Activated CD8-positive, alpha-beta memory T cell treated with anti-CD3 and anti-CD28 coated beads, Interleukin-2, amount 50 U/mL, for 4 hours (primary cell): ENCODE results near the gene USP32.
"Not testable (repeated sequence)": the region's sequence is repeated elsewhere in the genome, so short reads cannot be mapped to it uniquely, and the experiment has no call there.

Experiments used
- DNase-seq: peaks from one replicate; pipeline ENCODE4 v3.0.0-alpha.2; 2020

Gene USP32, protein sequence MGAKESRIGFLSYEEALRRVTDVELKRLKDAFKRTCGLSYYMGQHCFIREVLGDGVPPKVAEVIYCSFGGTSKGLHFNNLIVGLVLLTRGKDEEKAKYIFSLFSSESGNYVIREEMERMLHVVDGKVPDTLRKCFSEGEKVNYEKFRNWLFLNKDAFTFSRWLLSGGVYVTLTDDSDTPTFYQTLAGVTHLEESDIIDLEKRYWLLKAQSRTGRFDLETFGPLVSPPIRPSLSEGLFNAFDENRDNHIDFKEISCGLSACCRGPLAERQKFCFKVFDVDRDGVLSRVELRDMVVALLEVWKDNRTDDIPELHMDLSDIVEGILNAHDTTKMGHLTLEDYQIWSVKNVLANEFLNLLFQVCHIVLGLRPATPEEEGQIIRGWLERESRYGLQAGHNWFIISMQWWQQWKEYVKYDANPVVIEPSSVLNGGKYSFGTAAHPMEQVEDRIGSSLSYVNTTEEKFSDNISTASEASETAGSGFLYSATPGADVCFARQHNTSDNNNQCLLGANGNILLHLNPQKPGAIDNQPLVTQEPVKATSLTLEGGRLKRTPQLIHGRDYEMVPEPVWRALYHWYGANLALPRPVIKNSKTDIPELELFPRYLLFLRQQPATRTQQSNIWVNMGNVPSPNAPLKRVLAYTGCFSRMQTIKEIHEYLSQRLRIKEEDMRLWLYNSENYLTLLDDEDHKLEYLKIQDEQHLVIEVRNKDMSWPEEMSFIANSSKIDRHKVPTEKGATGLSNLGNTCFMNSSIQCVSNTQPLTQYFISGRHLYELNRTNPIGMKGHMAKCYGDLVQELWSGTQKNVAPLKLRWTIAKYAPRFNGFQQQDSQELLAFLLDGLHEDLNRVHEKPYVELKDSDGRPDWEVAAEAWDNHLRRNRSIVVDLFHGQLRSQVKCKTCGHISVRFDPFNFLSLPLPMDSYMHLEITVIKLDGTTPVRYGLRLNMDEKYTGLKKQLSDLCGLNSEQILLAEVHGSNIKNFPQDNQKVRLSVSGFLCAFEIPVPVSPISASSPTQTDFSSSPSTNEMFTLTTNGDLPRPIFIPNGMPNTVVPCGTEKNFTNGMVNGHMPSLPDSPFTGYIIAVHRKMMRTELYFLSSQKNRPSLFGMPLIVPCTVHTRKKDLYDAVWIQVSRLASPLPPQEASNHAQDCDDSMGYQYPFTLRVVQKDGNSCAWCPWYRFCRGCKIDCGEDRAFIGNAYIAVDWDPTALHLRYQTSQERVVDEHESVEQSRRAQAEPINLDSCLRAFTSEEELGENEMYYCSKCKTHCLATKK (N-terminal part only)

DNA sequence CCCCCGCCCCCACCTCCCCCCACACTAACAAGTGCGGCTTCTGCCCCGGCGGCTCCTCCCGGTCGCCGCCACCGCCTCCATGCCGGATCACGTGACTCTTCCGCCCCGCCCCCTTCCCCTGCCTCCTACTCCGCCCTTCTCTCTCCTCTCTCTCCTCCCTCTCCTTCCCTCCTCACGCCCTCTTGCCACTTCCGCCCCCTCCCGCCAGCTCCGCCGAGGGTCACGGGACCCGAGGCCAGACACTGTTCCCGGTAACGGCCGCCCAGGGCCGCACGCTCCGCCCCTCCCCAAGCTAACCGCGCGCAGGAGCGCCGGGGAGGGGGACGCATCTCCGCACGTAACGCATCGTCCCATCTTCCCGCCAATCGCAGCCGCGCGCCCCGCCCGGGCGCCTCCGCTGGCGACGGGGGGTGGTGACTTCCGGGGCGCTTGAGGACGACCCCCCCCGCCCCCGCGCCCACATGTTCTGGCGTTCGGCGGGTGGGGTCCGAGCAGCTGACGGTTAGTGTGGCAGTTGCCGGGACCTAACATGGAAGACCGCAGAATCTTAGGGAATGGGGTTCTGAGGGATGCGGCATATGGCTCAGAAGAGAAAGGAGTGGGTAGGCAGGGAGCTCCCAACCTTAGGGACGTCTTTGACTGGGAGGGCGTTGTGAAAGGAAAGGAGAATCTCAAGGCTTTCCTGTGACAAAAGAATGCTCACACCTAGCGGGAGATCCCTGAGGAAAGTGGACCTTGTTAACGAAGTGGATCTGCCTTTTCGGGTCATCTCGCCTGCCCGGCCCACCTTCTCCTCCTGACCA, at the start of gene USP32:
TSS of gene USP32 (minus strand) at position 92 of the 803 bp plus-strand sequence. CDS start 194 bp downstream, outside the sequence.
- DNase-seq: peak; percentile 98

- no peak for DNase-seq
Observed at GRCh38 chr17:60439501-60439900, 47.6 kb upstream of the USP32 start.

- DNase-seq: no peak
Observed at GRCh38 chr17:60436676-60437075, 44.7 kb upstream of the USP32 start.

DNA sequence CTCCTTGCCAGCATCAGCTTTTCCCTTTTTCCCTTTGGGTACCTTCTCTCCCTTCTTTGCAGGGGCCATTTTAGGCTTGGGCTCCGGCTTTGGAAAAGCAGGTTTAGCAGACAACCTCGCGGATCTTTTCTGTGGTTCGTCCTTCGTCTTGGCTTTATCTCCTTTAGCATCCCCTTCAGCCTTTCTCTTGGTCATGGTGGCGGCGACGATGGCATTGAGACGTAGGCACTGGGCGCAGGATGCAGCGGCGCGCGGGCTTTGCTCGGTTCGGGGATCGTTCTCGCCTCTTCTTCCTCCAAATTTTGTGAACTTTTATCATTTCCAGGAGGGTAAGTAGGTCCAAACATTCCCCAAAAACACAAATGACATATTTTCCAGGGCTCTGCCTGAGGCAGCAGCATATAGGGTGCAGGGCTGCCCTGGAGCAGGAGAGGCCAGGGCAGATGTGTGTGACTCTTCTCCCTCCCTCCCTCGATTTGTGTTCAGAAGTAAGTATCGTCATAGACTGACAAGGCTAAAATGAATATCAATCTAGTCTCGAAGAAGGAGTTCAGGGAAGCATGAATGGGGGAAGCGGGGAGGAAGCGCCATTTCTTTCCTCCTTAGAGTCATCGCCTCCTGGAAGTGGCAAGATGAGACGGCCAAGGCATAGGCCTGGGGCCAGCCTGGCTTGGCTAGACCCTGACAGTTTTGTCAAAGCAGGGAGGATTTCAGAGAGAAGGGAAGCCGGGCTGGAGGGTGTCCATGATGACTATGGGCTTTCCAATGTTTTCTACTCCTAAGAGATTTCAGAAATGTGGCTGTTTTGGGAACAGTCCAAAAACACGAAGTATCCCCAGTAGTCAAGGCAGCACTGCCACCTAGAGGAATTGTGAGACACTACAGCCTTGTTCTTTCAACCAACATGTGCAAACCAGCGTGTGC, 43.6 kb upstream of the USP32 start:
- DNase-seq: peak; percentile 53

DNA sequence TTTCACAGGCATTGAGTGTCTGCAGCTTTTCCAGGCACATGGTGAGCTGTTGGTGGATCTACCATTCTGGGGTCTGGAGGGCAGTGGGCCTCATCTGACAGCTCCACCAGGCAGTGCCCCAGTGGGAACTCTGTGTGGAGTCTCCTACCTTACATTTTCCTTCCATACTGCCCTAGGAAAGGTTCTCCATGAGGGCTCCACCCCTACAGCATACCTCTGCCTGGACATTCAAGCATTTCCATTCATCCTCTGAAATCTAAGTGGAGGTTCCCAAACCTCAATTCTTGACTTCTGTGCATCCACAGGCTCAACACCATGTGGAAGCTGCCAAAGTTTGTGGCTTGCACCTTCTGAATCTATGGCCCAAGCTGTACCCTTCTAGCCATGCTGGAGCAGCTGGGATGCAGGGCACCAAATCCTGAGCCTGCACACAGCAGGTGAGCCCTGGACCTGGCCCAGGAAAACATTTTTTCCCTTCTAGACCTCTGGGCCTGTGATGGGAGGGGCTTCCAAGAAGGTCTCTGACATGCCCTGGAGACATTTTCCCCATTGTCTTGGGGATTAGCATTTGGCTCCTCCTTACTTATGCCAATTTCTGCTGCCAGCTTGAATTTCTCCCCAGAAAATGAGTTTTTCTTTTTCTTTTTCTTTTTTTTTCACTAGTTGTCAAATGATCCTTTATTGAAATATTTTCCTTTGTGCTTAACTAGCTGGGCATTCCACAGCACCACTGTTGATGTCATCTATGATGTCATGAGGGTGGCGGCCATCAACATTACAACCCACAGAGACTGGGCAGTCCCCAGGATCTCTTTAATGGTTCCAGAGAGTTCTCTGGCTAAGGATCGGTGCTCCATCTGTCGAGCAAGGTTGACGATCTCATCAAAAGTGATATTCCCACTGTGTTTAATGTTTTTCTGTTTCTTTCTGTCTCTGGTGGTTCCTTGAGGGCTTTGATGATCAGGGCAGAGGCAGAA, 41.4 kb upstream of the USP32 start:
- not testable (repeated sequence) for DNase-seq

GRCh38 chr17:60430561-60430960, 38.6 kb upstream of the USP32 start:
- DNase-seq: not testable (repeated sequence)

DNA sequence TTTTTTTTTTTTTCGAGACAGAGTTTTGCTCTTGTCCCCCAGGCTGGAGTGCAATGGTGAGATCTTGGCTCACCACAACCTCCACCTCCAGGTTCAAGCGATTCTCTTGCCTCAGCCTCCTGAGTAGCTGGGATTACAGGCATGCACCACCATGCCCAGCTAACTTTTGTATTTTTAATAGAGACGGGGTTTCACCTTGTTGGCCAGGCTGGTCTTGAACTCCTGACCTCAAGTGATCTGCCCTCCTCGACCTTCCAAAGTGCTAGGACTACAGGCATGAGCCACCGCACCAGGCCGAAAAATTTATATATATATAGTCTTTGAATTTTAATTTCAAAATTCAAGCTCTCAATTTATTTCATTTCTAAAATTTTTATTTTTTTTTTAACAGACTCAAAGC, 36.6 kb upstream of the USP32 start:
- not testable (repeated sequence) for DNase-seq

- no peak for DNase-seq
Observed at GRCh38 chr17:60426596-60426995, 34.7 kb upstream of the USP32 start.

GRCh38 chr17:60425626-60426025, 33.7 kb upstream of the USP32 start:
- DNase-seq: no peak

- DNase-seq: no peak
Observed at GRCh38 chr17:60423865-60424264, 31.9 kb upstream of the USP32 start.

DNA sequence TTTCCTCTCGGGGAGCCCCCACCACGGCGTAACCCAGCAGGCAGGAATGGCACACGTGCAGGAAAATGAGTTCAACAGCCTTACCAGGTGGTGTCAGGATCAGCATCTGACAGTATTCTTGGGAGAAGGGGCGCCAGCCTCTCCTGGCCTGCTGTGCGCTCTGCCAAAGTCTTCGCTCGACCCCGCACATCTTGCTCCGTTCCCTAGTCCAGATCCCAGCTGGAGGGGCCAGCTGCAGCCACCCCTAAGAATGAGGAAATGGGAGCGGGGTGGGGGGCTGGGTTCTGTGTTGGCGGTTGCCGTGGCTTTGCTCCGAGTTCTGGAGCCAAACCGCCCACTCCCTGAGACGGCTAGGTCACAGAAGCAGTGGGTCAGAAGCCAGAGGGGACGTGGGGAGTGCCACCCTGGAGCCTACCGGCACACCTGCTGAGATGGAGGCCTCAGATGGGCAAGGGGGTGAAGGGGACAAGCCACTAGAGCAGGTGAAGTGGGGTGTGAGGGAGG, 30.3 kb upstream of the USP32 start, which contains the start of gene CHCT1:
TSS of gene CHCT1 (plus strand) at position 328 of the 504 bp plus-strand sequence. CDS start at position 432, 104 bp downstream.
- no peak for DNase-seq

GRCh38 chr17:60421273-60422161, 29.6 kb upstream of the USP32 start:
- DNase-seq: peak; percentile 76

GRCh38 chr17:60419875-60420274, 27.9 kb upstream of the USP32 start:
- DNase-seq: not testable (repeated sequence)

DNA sequence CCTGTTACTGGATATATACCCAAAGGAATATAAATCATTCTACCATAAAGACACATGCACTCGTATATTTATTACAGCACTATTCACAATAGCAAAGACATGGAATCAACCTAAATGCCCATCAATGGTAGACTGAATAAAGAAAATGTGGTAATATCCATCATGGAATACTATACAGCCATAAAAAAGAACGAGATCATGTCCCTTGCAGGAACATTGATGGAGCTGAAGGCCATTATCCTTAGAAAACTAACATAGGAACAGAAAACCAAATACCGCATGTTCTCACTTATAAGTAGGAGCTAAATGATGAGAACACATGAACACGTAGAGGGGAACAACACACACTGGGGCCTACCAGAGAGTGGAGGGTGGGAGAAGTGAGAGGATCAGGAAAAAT, 27.1 kb upstream of the USP32 start:
- not testable (repeated sequence) for DNase-seq

DNA sequence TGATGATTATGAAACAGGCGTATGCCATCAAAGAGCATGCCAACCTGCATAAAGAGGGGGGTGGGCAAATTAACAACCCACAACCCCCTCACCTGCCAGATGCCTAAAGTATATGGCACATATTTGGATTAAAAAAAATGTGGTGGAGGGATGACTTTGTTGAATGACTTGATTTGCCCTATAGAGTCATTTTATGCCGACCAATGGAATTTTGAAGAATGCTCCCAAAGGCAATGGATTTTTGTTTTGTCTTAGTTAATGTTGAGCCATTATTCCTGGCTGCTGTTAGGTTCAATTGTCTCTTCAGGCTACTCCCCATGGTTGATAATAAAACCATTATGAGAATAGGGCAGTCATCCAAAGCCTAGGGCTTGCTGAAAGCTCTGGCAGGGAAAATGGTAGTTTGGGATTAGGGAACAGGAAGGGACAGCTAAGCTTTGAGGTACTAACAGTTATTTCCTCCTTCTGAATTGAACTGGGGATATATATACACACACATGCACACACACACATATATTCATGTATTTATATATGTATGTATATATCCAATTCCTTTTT, 24.5 kb upstream of the USP32 start:
- no peak for DNase-seq

DNA sequence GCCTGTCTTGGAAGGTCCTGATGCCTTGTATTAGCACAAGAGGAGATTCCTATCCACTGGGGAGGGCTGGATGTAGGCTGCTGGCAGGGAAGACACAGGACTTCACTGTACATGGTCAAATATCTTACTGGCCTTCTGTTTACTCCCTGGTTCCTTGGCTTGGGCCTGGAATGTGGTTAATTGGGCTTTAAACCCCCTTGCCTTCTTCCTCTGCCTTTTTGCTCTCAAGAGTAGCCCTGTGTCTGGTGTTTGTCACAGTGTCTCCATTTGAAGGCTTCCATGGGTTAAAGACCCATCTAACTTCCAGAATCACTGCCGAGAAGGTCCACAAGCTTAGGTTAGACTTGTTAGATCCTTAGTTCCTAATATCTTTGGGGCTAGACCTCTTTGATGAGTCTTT, 23.2 kb upstream of the USP32 start:
- no peak for DNase-seq

- DNase-seq: no peak
Observed at GRCh38 chr17:60412701-60413100, 20.8 kb upstream of the USP32 start.

GRCh38 chr17:60410001-60410400, 18.1 kb upstream of the USP32 start:
- no peak for DNase-seq
